CD4-positive, alpha-beta T cell treated with Interleukin-15 for 4 hours (primary cell): ENCODE results near the gene MOB3B.

Experiments used
- DNase-seq: peaks from one replicate; pipeline ENCODE4 v3.0.0-alpha.2; 2020; ENCODE audit warnings: low spot score

MOB3B gene

DNA sequence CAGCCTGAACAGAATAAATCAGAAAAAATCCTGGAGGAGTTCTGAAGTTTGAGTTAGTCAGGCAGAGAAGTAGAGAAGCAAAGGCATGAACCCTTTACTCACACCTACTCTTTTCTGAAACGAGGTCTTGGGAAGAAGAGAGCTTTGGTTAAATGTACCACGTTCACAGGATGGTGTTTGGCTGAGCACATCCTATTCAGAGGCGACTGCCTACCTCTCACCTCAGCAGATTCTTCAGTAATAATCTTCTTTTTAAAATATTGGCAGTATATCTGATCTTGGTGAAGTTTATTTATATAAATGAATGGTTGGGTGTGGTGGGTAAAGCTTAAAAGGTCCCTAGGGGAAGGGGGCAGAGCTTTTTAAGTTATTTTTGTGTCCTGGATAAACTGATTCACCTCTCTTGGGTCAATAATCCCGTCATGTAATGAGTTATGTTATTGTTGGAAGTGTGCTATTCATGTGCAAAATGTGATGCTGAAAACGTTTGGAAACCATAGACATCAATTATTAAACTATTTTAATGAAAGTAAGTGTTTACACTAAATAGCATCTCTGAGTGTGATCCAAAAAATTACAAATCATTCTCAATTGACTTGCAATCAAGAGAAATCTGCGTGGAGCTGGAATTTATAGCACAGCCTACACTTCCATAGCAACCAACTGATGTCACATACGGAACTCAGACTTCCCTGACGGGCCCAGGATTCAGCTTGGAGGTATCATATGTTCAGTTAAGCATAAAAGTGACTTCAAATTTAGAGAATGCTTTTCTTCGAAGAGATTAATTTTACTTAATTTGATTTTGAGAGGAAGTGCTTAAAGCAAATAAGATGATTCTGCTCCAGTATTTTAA is 138.3 kb downstream of the MOB3B start:
- no peak for DNase-seq

DNA sequence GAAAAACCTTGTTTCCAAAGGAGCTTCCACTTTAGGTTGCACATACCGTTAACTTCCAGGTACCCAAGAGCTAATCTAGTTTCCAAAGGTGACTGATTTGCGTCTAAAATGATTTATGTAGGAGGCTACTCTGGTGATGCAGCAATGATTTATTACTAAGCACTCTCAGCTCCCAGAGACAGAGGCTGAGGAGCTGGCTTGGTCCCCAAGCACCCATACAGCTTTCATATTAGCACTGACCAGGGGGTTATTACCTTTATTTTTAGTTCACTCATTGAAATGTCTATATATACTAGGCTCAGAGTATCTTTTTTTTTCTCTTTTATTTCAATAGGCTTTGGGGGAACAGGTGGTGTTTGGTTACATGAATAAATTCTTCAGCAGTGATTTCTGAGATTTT is 141.5 kb downstream of the MOB3B start:
- DNase-seq, result no peak

DNA sequence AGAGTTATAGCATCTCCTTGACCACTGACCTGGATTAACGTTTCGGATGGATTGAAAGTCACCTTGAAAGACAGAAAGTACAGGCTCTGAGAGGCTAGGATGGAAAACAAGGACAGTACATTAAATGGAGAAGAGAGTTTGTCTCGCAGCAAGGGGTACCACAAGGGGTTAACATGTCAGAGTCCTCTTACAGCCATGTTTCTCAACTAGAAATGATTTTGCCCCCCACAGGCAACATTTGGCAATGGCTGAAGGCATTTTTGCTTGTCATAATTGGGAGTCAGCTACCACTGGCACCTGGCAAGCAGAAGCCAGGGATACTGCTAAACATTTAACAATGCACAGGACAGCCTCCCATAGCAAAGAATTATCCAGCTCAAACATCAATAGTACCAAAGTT is 141.9 kb downstream of the MOB3B start:
- DNase-seq, result no peak

DNA sequence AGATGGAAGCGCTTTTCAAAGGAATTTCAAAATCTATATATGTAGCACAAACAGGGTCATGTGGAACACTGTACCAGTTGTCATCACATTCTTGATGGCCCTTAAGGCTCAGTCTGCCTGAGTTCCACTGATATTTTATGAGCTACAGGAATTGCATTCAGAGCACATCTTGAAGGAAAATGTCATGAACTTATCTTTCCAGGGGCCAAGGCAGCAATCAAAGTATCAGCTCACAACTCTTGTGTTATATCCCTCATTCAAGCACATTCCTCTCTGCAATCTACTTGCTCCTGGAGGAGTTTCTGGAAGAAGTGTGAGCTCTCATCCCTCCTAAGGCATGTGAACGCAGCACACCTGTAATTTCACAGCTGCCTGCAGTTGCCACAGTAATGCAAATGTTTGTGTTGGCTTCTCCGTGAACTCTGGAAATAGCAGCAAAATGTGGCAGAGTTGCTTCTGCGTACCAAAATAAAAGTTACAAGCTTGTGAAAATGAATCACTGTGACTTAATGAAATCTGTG is 143.0 kb downstream of the MOB3B start:
- no peak for DNase-seq

DNA sequence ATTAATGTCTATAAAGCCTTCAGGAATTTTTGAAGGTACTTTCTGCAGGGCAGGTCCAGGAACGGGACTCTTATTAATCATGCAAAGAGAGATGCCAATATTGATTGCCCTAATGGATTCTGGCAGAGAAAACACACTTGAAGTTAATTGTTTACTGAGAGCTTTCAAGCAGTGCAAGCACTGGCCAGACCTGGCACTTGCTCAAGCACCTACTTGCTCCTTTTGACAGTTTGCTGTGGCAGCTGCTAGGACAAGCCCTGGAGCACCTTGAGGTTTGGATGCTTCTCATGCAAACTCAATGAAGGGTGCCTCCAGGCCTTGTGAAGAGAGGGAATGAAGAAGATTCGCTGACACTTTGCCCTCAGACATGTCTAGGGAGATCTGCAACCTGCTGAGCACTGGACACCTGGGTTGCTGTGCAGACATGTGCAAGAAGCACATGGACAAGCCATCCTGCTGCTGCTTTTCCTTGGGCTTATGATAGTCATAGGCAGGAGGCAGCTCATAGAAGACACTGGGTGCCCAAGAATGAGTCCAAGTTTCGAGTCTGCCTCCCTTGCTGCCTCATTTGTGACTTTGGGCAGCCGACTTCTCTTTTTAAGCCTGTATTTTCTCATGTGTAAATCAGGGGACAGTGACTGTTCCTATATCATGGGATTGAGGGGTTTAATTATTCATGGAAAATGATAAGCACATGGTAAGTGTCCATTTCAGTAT is 143.8 kb downstream of the MOB3B start:
- DNase-seq, result no peak

DNA sequence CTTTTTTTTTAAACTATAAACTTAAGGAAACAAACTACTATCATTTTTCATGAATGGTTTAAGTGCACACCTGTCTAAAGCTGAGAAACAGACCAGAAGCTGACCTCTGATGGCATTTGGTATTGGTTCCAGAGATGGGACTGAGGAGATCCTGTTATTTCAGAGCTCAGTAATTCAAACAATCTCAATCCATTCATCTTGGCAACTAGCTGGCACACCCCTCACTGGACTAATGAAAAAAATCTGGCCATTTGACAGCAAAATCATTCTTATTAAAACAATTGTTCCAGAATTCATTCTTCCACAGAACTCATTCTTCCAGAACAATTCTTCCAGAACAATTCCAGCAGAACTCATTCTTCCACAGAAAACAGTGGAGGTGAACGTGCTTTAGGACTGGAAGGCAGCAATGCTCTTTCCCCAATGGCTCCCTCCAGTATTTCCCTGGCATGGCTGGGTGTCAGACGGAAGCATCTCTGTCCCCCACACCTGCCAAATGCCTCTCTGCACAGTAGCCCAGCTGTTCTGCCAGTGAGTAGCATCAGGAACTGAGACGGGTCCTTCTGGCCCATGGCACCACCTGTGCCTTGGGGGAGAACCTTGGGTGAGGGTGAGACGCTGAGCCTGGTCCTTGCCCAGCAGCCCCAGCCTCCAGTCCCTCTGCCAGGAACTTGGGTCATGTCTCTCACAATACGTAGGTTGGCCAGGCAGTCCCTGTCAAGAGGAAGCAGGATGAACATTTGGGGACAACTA is 145.2 kb downstream of the MOB3B start:
- no peak for DNase-seq

DNA sequence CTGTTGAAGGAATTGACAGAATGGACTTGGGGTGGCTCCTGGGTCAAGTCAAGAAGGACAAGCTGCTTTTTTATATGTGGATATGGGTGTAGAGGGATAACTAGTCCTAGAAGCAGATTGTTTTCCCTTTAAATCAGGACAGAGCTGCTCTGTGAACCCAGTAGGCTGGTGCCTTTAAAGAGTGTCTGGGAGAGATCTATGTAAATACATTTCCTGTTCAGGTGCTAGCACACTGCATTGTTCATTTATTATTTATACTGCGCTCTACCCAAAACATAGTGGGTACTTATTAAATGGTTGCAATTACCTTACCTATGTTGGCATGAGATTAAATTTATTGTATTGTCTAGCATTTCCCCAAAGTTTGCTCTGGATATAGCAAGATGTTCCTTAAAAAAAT is 146.1 kb downstream of the MOB3B start:
- no peak for DNase-seq

DNA sequence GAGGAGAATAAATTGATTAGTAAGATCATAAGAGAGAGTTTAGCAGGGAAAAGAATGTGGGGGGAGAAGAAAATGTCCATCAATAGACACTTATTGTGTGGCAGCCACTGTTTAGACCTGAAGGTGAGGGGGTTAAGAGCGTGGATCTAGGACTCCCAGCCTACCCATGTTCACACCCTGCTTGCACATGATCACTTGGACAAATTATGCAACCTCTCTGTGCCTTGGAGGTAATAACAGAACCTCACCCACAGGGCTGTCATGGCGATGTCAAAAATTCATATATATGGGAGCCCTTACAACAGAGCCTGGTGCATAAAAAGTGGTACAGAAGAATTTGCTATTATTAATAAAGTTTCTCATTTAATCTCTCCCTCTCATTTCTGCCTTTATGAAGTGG is 146.6 kb downstream of the MOB3B start:
- DNase-seq, result no peak

DNA sequence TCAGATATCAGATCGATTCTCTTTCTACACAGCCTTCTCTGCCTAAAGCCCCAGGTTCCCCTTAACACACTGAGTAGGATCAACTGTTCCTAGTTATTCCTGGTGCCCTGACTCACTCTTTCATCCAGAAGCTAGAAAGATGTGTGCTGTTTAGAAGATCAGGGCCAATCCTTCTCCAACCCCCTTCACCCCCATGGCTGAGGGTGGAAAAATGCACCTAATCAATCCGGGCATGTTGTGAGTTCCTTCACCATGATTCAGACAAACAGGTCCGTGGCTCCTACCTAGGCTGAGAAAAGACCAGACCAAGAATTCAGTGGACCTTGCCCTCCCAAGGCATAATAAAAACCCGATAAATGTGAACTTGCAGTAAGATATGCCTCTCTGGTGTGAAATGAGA is 147.3 kb downstream of the MOB3B start:
- no peak for DNase-seq

DNA sequence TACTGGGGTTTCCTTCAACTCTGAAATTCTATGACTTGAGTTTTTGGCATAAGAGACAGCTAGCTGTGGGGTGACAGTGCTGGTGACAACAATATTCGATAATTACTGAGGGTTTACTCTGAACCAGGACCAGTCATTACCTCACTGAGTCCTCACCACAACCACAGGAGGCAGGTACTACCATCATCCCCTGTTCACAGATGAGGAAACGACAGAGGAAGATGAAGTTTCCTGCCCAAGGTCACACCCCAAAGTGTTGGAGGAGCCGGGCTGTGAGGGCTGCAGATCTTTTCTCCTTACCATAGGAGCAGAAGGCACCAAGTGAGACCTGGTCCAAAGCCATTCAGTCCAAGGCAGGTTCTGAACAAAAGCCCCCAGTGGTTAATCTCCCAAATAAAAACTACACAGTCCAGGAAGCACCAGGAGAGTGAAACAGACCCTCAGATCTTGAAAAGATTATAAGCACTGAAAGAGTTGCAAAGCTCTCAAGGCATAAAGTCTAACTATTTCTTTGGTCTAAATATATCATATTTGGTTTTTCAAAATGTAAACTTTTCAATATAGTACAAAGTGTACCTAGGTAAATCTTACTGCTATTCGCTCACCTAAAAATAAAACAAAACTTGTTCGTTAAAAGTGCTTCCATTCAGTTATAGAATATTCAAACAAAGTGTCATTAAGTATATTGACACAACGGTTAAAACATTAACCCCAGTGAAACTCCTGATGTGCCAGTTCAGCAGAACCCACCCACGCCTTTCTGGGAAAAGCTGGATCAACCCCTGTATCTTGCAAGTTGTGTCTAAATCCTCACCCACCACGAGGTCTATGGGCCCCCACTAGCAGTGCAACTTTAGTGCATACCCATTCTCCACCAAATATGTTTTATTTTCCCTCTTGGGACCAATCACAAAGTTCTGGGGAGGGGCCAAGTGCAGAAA is 150.0 kb downstream of the MOB3B start:
- no peak for DNase-seq

DNA sequence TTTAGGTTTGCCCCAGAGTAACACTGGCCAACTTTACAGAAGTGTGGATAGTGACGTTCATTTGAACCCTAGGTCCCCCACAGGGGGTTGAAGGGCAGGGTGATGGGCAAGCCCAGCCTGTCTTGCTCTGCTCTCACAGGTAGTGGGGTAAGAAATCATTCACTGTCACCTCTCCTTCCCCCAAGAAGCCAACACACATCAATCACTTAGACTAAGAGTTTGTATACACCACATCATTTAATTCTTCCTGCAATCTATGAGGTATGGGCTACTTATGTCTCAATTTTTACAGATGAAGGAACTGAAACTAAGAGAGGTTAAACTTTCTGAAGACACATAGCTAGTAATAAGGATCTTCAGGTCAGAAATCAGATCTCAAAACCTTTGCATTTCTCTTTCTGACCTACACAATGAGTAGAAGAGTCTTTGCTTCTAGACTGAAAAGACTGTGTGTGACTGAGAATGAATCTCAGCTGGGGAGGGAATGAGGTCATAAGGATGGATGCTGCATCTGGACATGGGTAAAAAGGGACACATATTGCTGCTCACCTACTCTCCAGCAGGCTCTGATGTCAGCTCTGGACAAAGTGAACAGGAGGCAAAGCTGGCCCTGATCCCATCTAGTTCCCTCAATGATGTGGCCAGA is 151.7 kb downstream of the MOB3B start:
- DNase-seq, result no peak

DNA sequence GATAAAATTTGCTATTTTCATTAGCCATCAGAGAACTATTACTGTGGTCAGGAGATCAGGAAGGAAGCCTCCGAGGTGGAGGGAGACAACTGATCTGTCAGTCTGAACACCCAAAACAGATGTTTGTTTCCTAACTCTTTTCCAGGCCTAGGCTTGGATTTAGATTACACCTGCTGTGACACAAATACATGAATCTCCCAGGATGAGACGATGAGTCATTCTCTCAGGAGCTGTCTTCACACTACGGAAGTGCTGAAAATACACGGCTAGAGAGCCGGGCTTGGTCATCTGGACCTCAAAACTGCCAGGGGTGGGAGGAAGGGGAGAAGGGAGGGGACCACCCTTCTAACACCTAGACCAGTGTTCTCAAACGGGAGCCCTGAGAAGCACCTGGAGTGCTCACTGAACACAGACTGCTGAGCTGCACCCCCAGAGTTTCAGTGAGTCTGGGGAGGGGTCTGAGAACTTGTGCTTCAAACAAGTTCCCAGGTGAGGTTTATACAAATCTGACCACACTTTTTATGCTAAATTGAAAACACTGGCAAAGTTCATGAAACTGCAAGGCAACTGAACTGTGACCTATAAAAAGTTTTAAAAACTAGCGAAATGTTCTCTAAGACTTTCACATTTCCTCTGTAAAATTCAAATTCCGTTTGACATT is 152.3 kb downstream of the MOB3B start:
- no peak for DNase-seq

DNA sequence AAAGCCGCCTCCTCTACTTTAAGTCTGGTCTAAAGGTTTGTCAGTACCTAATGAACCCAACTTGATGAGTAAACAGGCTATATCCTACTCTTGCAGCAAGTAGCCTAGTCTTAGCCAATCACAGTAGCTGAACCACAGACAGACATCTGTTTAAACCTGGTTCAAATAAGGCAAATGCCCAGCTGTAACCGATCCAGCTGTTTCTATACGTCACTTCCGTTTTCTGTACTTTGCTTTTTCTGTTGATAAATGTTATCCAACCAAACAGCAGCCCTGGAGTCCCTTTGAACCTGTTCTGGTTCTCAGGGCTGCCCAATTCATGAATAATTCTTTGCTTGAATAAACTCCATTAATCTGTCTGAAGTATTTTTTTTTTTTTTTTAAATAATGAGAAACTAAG is 155.8 kb downstream of the MOB3B start:
- no peak for DNase-seq

DNA sequence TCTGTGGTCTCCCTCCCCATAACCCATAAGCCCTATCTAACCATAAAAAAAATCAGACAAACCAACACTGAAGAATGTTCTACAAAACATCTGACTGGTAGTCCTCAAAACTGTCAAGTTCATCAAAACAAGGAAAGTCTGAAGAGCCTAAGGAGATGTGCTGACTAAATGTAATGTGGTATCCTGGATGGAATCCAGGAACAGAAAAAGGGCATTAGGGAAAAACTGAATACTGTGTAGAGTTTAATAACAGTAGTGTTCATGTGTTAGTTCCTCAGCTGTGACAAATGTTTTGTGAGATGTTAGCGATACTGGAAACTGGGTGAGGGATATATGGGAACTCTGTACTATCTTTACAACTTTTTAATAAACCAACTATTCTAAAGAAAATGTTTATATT is 157.0 kb downstream of the MOB3B start:
- no peak for DNase-seq

DNA sequence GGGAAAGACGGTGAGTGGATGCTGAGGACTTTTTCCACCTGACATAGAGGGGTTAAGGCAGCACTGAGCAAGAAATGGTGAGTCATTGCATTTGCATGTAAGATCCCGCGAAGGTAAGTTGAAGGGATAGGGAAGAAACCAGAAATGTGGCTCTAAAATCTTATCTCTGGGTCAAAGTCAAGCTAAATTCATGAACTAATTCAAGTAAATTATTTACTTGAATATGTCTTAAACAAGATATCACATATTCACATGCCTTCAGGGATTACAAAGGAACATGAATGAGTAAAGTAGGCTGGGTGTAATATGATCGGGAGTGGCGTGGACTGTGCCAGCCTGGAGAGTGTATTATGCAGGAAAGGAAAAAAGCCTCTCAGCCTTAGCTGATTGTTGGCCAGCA is 158.2 kb downstream of the MOB3B start:
- DNase-seq, result no peak

DNA sequence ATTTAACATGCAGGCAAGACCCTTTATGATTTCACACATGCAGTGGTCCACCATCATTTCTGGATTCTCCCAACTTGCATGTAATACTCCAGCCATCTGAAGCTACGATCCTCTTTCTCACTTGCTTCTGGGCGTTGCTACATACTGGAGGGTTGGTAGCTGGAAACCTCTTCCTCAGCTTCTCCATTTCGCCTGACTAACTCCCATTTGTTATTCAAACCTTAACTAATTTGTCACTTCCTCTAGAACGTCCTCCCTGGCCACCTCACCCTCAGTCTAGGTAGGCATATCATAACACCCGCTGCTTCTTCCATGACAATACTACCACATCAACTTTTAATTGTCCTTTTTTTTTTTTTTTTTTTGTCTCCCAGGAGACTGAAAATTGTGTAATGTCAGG is 160.0 kb downstream of the MOB3B start:
- no peak for DNase-seq

DNA sequence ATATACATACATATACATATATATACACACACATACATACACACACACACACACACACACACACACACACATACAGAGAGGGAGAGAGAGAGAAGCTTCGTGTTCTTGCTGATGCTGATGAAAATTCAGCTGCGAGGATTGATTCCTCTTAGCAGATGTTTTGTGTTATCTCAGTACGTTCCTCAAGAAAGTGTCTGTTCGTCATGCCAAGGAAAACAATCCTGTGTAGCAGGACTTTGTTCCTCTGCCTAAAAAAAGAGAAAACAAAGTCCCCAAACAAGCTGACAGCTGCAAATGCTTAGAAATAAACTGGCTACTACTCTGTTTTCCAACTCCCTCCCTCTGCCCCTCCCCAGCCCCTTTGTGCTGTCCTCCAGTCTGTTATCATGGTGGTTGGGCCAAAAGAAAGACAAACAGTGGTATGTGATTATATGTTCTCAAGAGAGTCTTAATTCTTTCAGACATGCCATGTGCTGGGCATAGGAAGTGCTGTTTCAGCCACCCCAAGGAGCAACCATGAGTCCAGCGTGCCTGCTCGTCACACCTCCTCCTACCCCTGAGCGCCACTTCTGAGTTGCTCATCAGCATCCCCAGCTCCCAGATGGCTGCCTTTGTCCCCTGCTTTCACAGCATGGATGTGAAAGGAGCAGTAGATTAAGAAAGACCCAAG is 161.2 kb downstream of the MOB3B start:
- no peak for DNase-seq

DNA sequence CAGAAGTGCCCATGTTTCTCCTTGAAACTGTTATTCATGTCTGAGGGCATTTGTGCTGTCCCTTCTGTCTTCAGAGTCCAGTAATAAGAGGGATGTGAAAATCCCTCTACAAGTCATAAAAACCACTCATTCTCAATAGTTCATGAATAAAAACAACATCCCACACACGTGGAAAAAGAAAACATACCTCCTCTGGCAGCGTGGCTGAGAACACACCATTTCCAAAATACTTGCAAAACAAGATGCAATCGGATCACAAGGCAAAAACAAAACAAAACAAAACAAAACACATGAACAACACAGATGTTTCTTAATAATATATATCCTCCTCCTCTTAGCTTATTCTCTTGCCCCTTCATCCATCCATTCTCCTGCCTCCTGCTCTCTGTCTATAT is 161.7 kb downstream of the MOB3B start:
- DNase-seq, result no peak

DNA sequence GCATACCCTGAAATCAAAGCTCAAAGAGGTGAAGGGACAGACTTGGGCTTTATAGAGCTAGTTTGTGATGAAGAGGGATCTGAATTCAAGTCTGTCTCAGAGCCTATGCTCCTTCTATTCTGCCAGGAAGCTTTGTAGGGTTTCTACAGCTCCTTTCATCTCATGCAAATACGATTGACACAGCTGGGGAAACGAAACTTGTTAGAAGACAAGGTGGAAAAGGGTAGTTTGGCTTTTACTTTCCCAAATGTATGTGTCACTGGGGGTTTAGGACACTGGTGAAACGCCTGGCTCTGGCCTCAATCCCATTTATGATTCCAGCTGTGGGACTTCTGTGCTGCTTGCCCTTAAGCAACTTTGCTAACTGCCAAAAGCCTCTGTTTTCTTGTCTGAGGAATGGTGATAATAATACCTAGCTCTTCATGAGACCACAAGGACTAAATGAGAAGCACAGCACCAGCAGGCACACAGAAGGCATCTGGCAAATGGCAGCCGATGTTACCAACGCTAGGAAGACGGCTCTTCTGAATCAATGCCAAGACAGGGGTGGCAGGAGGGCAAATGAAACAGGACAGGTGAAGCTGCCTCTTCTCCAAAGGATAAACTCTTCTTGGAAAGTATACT is 162.3 kb downstream of the MOB3B start:
- DNase-seq, result no peak
